ENCODE results near the gene CNBP. TPM values are rescaled to one million over a fixed set of nuclear protein-coding genes. Genes with fewer than 3 reads are reported as not detected.

The CNBP gene
- total RNA-seq, 2 experiments from 2014 or later = 453 to 454 TPM

GRCh38 chr3:129211772-129212171 is 28.1 kb upstream of the CNBP start:
- ATAC-seq (no peak), DNase-seq (no peak)
- TF ChIP-seq CTCF (IDR thresholded peaks at IDR 0.05) = no peak
- H3K9me3 Mint-ChIP-seq = no peaks in the 10 kb centered on the region
- ChIA-PET CTCF (no interaction called here), POLR2A (no interaction called here)
- H3K27ac Mint-ChIP-seq = no peak overlapping the region
- no peak overlapping the region for H3K4me3 Mint-ChIP-seq
- no peaks in the 10 kb centered on the region for H3K36me3 Mint-ChIP-seq (ENCODE audit: low read depth)
- intact Hi-C loops (cut with micrococcal nuclease) = no loop called here
- H3K4me1 Mint-ChIP-seq (ENCODE audit: low read depth) = no peaks in the 10 kb centered on the region
- peaks cover 1% of the 10 kb centered on the region for H3K27me3 Mint-ChIP-seq

GRCh38 chr3:129211345-129211744 is 27.6 kb upstream of the CNBP start:
- DNase-seq (no peak), ATAC-seq (no peak)
- Mint-ChIP-seq H3K27me3 (peaks cover 1% of the 10 kb centered on the region), H3K4me1 (ENCODE audit: low read depth) (no peaks in the 10 kb centered on the region), H3K36me3 (ENCODE audit: low read depth) (no peaks in the 10 kb centered on the region), H3K27ac (no peak overlapping the region), H3K9me3 (no peaks in the 10 kb centered on the region), H3K4me3 (no peak overlapping the region)
- ChIA-PET POLR2A (no interaction called here), CTCF (no interaction called here)
- intact Hi-C loops (cut with micrococcal nuclease) = no loop called here
- TF ChIP-seq CTCF (IDR thresholded peaks at IDR 0.05) = no peak

GRCh38 chr3:129207479-129207878 is 23.8 kb upstream of the CNBP start:
- TF ChIP-seq CTCF (IDR thresholded peaks at IDR 0.05) = no peak
- CTCF ChIA-PET = interaction anchor here (0.7 to 1.4 kb wide), 3 partner anchors 17 to 38 kb away, joined by 3 to 4 read pairs (median 3); no protein-coding TSS in a partner anchor
- H3K27me3 Mint-ChIP-seq = peaks cover 1% of the 10 kb centered on the region
- no peaks in the 10 kb centered on the region for H3K36me3 Mint-ChIP-seq (ENCODE audit: low read depth)
- H3K27ac Mint-ChIP-seq = no peak overlapping the region
- intact Hi-C loops (cut with micrococcal nuclease) = no loop called here
- POLR2A ChIA-PET = interaction anchor here (0.6 kb wide), 1 partner anchor 29 kb away, joined by 3 read pairs; no protein-coding TSS in a partner anchor
- no peak for ATAC-seq
- no peaks in the 10 kb centered on the region for H3K4me1 Mint-ChIP-seq (ENCODE audit: low read depth)
- H3K4me3 Mint-ChIP-seq = no peak overlapping the region
- no peaks in the 10 kb centered on the region for H3K9me3 Mint-ChIP-seq
- DNase-seq = no peak

- Mint-ChIP-seq H3K4me1 (ENCODE audit: low read depth) (no peaks in the 10 kb centered on the region), H3K36me3 (ENCODE audit: low read depth) (no peaks in the 10 kb centered on the region), H3K4me3 (no peak overlapping the region), H3K27ac (no peak overlapping the region), H3K27me3 (no peaks in the 10 kb centered on the region), H3K9me3 (no peaks in the 10 kb centered on the region)
- no peak for ATAC-seq
- intact Hi-C loops (cut with micrococcal nuclease) = no loop called here
- CTCF ChIA-PET = interaction anchor here (0.9 kb wide), 1 partner anchor 235 kb away, joined by 4 read pairs; no protein-coding TSS in a partner anchor
- POLR2A ChIA-PET = no interaction called here
- TF ChIP-seq CTCF (IDR thresholded peaks at IDR 0.05) = no peak
- DNase-seq = no peak
Measured at GRCh38 chr3:129205109-129205832, 21.6 kb upstream of the CNBP start.

- H3K4me1 Mint-ChIP-seq (ENCODE audit: low read depth) = no peaks in the 10 kb centered on the region
- POLR2A ChIA-PET = no interaction called here
- intact Hi-C loops (cut with micrococcal nuclease) = no loop called here
- ATAC-seq = no peak
- no peak for TF ChIP-seq CTCF (IDR thresholded peaks at IDR 0.05)
- H3K9me3 Mint-ChIP-seq = no peaks in the 10 kb centered on the region
- H3K36me3 Mint-ChIP-seq (ENCODE audit: low read depth) = no peaks in the 10 kb centered on the region
- DNase-seq = no peak
- no peak overlapping the region for H3K27ac Mint-ChIP-seq
- CTCF ChIA-PET = interaction anchor here (0.8 to 0.9 kb wide), 4 partner anchors 19 to 234 kb away, joined by 3 to 4 read pairs (median 3); no protein-coding TSS in a partner anchor
- H3K4me3 Mint-ChIP-seq = no peak overlapping the region
- H3K27me3 Mint-ChIP-seq = no peaks in the 10 kb centered on the region
Measured at GRCh38 chr3:129204473-129204872, 20.8 kb upstream of the CNBP start.
